Ovary (tissue), 3 donors: Measurements from ENCODE around the gene PRKD3.

Experiments
- EP300 ChIP-seq: sonication (generic); formaldehyde crosslinking; IDR thresholded peaks from one replicate; pipeline ENCODE4 v1.6.1; 2017; ENCODE audit warnings: antibody characterized with exemption
- POLR2A ChIP-seq: fragments of 450-650 bp; IDR thresholded peaks from one replicate; pipeline ENCODE4 v1.6.1; 2017; ENCODE audit warnings: antibody characterized with exemption, mild to moderate bottlenecking, moderate library complexity
- TF ChIP-seq, protein P1 (sequence below), 3 donors: fragments of 450-650 bp in 2 of 3; fragments of 200-600 bp in 1 of 3; IDR thresholded peaks; one replicate each; pipeline versions ENCODE4 v1.5.1 to v1.8.0; 2016 to 2022; ENCODE audit warnings: antibody characterized with exemption in 3 of 3, mild to moderate bottlenecking in 1 of 3
- donor health status: DM: no; HTN: no; CAD: no.

GRCh38 chr2:37356299-37356698 lies 31.7 kb upstream of the PRKD3 start:
- TF ChIP-seq, protein P1, sequence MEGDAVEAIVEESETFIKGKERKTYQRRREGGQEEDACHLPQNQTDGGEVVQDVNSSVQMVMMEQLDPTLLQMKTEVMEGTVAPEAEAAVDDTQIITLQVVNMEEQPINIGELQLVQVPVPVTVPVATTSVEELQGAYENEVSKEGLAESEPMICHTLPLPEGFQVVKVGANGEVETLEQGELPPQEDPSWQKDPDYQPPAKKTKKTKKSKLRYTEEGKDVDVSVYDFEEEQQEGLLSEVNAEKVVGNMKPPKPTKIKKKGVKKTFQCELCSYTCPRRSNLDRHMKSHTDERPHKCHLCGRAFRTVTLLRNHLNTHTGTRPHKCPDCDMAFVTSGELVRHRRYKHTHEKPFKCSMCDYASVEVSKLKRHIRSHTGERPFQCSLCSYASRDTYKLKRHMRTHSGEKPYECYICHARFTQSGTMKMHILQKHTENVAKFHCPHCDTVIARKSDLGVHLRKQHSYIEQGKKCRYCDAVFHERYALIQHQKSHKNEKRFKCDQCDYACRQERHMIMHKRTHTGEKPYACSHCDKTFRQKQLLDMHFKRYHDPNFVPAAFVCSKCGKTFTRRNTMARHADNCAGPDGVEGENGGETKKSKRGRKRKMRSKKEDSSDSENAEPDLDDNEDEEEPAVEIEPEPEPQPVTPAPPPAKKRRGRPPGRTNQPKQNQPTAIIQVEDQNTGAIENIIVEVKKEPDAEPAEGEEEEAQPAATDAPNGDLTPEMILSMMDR (IDR thresholded peaks at IDR 0.05): no peak
- TF ChIP-seq POLR2A (no peak), EP300 (no peak)
